Measurements from ENCODE around the gene DEFB121.
"Not testable (repeated sequence)": the region's sequence is repeated elsewhere in the genome, so short reads cannot be mapped to it uniquely, and the experiment has no call there.

The DEFB121 gene

GRCh38 chr20:31406115-31406514, at the start of gene DEFB121:
Gene DEFB121, minus strand, starts transcription at chr20:31406215. Its CDS starts 63 bp downstream, at chr20:31406152.
- no peak for DNase-seq (ENCODE audit: low read depth in 2 of 3, low spot score in 1 of 3)

- DNase-seq (ENCODE audit: low read depth in 2 of 3, low spot score in 1 of 3) = no peak
These were observed 48.3 kb upstream of the DEFB121 start for GRCh38 chr20:31454361-31454760.

GRCh38 chr20:31452575-31452974, 46.6 kb upstream of the DEFB121 start:
- DNase-seq (ENCODE audit: low read depth in 2 of 3, low spot score in 1 of 3) = no peak

- DNase-seq (ENCODE audit: low read depth in 2 of 3, low spot score in 1 of 3) = no peak
These were observed 43.7 kb upstream of the DEFB121 start for GRCh38 chr20:31449511-31450414.

DNA sequence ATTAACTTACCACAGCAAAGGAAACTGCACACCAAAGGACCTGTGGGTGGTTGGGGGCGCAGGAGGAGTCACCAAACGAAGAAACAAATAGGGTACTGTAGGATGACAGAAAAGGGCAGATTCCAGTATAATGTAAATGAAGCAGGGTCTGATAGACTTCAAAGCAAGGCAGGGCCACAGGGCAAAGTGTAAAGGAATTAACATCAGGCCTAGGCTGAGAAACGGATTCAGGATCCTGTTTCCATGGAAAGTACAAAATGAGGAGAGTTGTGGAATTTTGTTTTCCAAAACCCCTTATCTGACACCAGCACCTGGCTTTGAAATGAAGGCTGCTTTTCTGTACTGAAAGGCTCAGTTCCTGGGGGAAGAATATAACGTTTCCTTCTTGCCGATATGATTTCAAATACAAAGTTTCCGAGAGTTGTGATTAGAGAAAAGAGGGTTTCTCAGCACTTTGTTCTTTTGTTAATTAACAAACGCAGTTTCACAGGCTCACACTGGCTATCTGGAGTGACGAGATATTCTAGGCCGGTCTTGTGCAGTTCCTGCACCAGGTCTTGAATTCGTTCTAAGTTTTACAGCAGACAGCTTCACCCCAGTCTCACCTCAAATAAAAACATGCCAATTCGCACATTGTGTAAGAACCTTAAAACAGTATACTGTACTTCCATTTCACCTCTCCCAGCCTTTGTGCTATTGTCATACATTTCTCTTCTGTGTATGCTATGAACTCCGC, 40.2 kb upstream of the DEFB121 start:
- DNase-seq (ENCODE audit: low read depth in 2 of 3, low spot score in 1 of 3) = no peak

DNA sequence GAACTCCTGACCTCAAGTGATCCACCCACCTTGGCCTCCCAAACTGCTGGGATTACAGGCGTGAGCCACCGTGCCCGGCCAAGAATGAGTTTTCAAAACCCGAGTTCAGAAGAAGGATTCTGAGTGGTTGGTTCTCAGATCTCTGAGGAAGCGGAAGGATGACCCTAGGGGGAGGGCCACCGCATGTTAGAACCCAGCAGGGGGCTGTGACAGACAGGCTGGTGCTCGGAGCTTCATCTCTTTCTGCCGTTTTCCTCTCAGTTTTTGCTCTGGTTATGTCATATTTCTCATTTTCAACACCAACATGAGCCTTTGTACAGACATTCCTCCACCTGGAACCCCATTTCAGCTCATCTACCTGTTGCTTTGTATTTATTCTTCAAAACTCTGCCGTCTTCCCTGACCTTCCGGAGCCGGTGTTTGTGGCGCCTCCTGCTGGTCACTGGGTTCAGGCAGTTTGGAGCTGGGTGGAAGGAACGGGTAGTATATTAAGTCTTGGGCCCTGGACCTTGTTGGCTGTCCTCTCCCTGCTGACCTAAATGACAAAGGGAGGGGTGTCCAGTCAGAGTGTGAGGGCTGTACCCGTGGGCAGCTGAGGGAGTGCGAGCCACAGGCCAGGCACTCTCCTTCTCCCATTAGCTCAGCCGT, 34.1 kb upstream of the DEFB121 start, which contains the start of gene DEFB123:
DEFB123 (plus strand) TSS at position 621 of the 648 bp plus-strand sequence. CDS start 67 bp downstream, outside the sequence.
- DNase-seq (ENCODE audit: low read depth in 2 of 3, low spot score in 1 of 3) = peak in 2 of 3 donors; percentile 6 to 8

- no peak for DNase-seq (ENCODE audit: low read depth in 2 of 3, low spot score in 1 of 3)
These were observed 24.6 kb upstream of the DEFB121 start for GRCh38 chr20:31430568-31431115.

- DNase-seq (ENCODE audit: low read depth in 2 of 3, low spot score in 1 of 3) = not testable (repeated sequence)
These were observed 21.6 kb upstream of the DEFB121 start for GRCh38 chr20:31427576-31427975.

- not testable (repeated sequence) for DNase-seq (ENCODE audit: low read depth in 2 of 3, low spot score in 1 of 3)
These were observed 21.0 kb upstream of the DEFB121 start for GRCh38 chr20:31426891-31427551.

DNA sequence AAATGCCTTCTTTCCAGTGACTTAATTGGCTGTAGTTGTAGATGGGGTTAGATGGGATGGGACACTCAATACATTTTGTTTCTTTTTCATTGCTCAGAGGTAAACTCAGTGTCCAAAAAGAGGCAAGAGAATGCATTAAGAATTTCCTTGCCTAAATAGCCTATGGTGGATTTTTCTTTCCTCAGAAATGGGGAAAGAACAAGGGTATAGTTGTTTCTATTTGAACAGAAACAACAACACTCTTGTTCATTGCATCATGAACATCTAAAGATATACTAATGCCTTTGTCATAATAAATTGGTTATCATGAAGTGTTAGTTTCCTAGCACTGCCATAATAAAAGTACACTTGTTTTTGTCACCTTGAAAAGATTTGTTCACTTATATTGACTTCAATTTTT, 19.8 kb upstream of the DEFB121 start:
- no peak for DNase-seq (ENCODE audit: low read depth in 2 of 3, low spot score in 1 of 3)

DNA sequence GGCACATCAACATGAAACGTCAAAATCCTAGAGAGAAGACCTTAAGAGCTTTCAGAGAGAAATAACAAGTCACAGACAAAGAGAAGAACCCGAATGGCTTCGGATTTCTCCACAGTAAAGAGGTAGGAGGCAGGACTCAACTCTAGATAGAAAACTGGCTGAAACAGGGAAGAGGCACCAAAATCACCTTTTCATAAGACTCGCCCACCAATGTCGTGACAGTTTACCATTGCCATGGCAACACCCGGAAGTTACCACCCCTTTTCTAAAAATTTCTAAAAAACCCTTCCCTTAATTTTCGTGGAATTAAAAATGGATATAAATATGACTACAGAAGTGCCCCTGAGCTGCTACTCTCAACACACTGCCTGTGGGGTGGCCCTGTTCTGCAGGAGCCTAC, 12.3 kb upstream of the DEFB121 start:
- DNase-seq (ENCODE audit: low read depth in 2 of 3, low spot score in 1 of 3) = no peak

- no peak for DNase-seq (ENCODE audit: low read depth in 2 of 3, low spot score in 1 of 3)
These were observed 9.6 kb upstream of the DEFB121 start for GRCh38 chr20:31415653-31416052.

DNA sequence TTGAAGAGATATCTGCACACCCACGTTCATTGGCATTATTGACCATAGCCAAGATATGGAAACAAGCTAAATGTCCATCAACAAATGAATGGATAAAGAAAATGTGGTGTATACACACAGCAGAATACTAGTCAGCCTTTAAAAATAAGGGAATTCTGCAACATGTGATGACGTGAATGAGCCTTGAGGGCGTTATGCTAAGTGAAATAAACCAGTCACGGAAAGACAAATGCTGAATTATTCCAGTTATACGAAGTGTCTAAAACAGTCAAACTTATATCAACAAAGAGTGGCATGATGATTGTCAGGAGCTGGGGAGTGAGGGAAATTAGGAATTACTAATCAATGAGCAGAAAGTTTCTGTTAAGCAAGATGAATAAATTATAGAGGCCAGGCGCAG, 8.4 kb upstream of the DEFB121 start:
- no peak for DNase-seq (ENCODE audit: low read depth in 2 of 3, low spot score in 1 of 3)

- DNase-seq (ENCODE audit: low read depth in 2 of 3, low spot score in 1 of 3) = no peak
These were observed 4.0 kb upstream of the DEFB121 start for GRCh38 chr20:31410011-31410410.

DNA sequence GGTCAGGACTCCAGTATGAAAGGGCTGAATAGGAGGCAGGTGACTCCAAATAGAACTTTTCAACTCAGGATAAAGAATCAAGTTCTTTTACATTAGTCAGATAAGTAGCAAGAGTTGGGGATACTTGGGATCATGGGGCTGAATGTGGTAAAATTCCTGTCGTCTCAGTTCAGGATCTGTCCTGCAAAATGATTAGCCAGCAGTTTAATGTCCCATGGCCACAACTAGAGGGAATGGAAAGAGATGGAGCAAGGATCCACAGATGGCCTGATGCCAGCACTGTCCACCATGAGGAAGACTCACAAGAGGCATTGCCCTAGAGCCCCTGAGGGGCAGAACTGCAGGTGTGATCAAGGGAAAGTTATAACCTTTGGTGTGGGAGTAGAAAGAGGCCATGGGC, 2.1 kb downstream of the DEFB121 start:
- DNase-seq (ENCODE audit: low read depth in 2 of 3, low spot score in 1 of 3) = no peak

GRCh38 chr20:31394900-31395299, 11.1 kb downstream of the DEFB121 start:
- DNase-seq (ENCODE audit: low read depth in 2 of 3, low spot score in 1 of 3) = no peak

DNA sequence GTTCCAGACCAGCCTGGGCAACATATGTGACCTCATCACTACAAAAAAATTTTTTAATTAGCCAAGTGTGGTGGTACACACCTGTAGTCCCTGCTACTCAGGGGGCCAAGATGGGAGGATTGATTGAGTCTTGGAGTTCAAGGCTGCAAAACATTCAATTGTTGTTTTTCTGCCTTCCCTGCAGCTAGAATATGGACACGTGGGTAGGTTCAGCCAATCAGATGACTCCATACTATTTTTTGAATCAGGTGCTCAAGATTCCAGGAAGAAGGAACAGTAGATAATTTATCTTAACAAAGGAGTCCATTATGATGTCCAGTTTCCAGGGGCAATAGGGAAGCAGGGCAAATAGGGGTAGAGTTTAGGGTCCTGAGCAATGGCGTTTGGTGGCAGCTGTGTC, 13.2 kb downstream of the DEFB121 start:
- DNase-seq (ENCODE audit: low read depth in 2 of 3, low spot score in 1 of 3) = no peak

DNA sequence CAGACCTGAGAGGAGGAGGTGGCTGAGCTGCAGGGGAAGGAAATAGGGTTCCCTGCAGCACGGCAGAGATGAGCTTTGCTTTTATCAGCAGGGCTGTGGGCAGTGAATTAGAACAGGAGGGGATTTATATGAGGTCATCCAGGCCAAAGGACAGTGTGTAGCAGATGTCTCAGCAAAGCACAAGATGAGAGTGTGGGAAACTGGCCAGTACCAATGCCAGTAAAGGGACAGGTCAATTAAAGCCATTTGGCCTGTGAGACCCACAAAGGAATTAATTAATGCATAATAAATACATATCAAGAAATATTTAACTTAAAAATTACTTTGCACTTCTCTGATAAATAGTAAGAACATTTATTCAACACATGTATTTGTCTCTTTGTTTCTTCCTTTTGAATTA, 15.5 kb downstream of the DEFB121 start, which contains the start of gene DEFB119:
DEFB119 (minus strand) TSS at position 101 of the 400 bp plus-strand sequence. CDS start 107 bp downstream, outside the sequence.
- no peak for DNase-seq (ENCODE audit: low read depth in 2 of 3, low spot score in 1 of 3)

DNA sequence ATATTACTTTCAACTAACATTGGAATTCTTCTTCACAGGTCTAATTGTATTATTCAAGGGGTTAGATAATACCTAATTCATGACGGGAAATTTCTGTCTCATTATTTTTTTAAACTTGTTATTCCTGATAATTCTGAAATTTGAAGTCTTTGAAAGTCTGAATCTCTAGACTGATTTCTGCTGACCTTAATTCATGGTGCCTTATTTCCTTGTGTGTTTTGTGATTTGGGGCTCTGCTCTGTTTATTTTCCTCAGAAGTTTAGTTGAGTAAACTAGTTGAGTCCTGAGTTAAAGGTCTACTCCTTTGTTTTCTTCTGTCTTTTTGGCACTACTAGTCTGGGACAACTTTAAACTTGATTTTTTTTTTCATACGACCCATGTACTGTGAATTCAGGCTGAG, 31.7 kb downstream of the DEFB121 start:
- no peak for DNase-seq (ENCODE audit: low read depth in 2 of 3, low spot score in 1 of 3)

DNA sequence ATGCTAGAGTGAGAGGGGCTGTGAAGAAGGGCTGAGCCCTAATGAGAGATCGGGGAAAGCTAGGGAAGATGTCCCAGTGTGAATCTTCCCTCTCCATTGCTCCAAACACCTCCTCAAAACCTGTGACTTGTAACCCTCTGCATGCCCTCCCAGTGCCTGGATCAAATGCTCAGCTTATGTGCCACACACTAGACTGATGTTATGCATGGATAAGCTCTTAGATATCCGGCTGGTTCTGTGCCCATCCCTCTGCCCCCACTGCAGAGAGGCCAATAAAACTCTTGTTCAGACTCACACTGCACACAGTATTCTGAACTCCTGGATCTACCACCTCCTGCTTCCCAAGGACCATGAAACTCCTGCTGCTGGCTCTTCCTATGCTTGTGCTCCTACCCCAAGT, 37.7 kb downstream of the DEFB121 start, which contains the start of gene DEFB118:
DEFB118 (plus strand) TSS at position 301 of the 400 bp plus-strand sequence; CDS start at position 351, 50 bp downstream.
- DNase-seq (ENCODE audit: low read depth in 2 of 3, low spot score in 1 of 3) = no peak
